Smooth muscle cell (in vitro differentiated cells): Measurements from ENCODE around the gene ALCAM. TPM values are rescaled to one million over a fixed set of nuclear protein-coding genes. Genes with fewer than 3 reads are reported as not detected.

Source experiments
- DNase-seq: peaks from one replicate; lab custom pipeline; 2025; ENCODE audit not compliant: unreplicated experiment; lab: John Stamatoyannopoulos, UW
- H2AFZ ChIP-seq: fragments of 200-600 bp; sonication (generic); 2 replicates; pipeline ENCODE4 v1.6.0; 2016; ENCODE audit warnings: antibody characterized with exemption, low read depth, mild to moderate bottlenecking
- H3F3A ChIP-seq: fragments of 200-600 bp; sonication (generic); 2 replicates; pipeline ENCODE4 v1.6.0; 2017; ENCODE audit warnings: antibody characterized with exemption, low read depth
- H3K27ac ChIP-seq: fragments of 200-600 bp; sonication (generic); 2 replicates; pipeline ENCODE4 v1.5.1; 2016; ENCODE audit warnings: low read depth, mild to moderate bottlenecking
- H3K27me3 ChIP-seq: fragments of 200-600 bp; sonication (generic); 2 replicates; pipeline ENCODE4 v1.6.1; 2016; ENCODE audit warnings: low read depth, mild to moderate bottlenecking
- H3K36me3 ChIP-seq: fragments of 200-600 bp; sonication (generic); 2 replicates; pipeline ENCODE4 v1.5.1; 2016; ENCODE audit warnings: low read depth
- H3K4me1 ChIP-seq: fragments of 200-600 bp; sonication (generic); 2 replicates; pipeline ENCODE4 v1.5.1; 2016; ENCODE audit warnings: low read depth
- H3K4me2 ChIP-seq: fragments of 200-600 bp; sonication (generic); 2 replicates; pipeline ENCODE4 v1.6.0; 2016; ENCODE audit warnings: mild to moderate bottlenecking
- H3K4me3 ChIP-seq: fragments of 200-600 bp; sonication (generic); 2 replicates; pipeline ENCODE4 v1.5.1; 2016; ENCODE audit warnings: mild to moderate bottlenecking
- H3K79me2 ChIP-seq: fragments of 200-600 bp; sonication (generic); 2 replicates; pipeline ENCODE4 v1.6.0; 2016; ENCODE audit warnings: low read depth, mild to moderate bottlenecking
- H3K9ac ChIP-seq: fragments of 200-600 bp; sonication (generic); 2 replicates; pipeline ENCODE4 v1.6.0; 2016; ENCODE audit warnings: low read depth
- H3K9me3 ChIP-seq: fragments of 200-600 bp; sonication (generic); replicated peaks from 2 replicates; pipeline ENCODE4 v1.5.1; 2016; ENCODE audit warnings: low read depth
- H4K20me1 ChIP-seq: fragments of 200-600 bp; sonication (generic); 2 replicates; pipeline ENCODE4 v1.6.0; 2016; ENCODE audit warnings: low read depth
- CTCF ChIP-seq: fragments of 200-600 bp; sonication (generic); IDR thresholded peaks from 2 replicates; pipeline ENCODE4 v1.5.1; 2017; ENCODE audit warnings: borderline replicate concordance, mild to moderate bottlenecking, antibody characterized with exemption; ENCODE audit not compliant: insufficient read depth, poor library complexity, severe bottlenecking
- WGBS: methylation state at CpG from one replicate; pipeline ENCODE4 v1.1.7; 2016; ENCODE audit warnings: low lambda C conversion rate; 5-methylcytosine and 5-hydroxymethylcytosine counted together
- polyA plus RNA-seq: library from polyadenylated mRNA; unstranded; fragments of >200 nt; fragmentation: Nextera tagmentation; extraction: Ambion mirVana; gene quantifications from 2 replicates; pipeline ENCODE4 v1.2.1, GENCODE V29; 2016
- total RNA-seq: library from RNA; depleted of rRNA; stranded (reverse); fragments of >200 nt; gene quantifications from 2 replicates; pipeline ENCODE4 v1.2.3, GENCODE V29; 2014

The ALCAM gene
- total and polyA plus RNA-seq, 2 experiments from 2014 or later: 110 to 314 TPM

- Histone ChIP-seq H3K9me3 (no peaks in the 10 kb centered on the region), H3K4me2 (no peak overlapping the region), H4K20me1 (no peaks in the 10 kb centered on the region), H3K9ac (no peak overlapping the region), H3K79me2 (no peaks in the 10 kb centered on the region), H3K4me3 (no peak overlapping the region), H3F3A (peaks cover 2% of the 10 kb centered on the region), H3K27ac (no peak overlapping the region), H2AFZ (no peak overlapping the region), H3K4me1 (no peaks in the 10 kb centered on the region), H3K36me3 (peaks cover 4% of the 10 kb centered on the region), H3K27me3 (no peaks in the 10 kb centered on the region)
- WGBS: 88% methylated on average over 1 of the region's 1 CpG
- DNase-seq: no peak
- TF ChIP-seq CTCF: no peak
Observed at GRCh38 chr3:105559856-105560255, 193.1 kb downstream of the ALCAM start.

DNA sequence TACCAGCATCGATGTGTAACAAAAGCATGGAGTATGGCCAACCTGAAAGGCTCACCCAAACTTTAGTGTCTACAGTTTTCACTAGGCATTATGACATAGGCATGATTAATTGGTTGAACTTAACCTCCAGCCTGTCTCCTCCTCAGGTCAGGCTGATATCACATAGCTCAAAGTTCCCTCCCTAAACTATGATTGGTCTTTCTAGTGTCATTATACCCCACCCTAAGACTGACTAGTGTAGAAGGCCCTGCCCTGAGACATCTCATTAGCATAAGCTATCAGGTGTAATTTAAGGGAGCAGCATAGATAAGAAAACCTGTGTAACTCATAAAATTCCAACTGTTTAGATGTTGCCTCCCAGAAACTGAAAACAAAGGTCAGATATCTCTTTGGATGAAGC lies 195.2 kb downstream of the ALCAM start:
- no peak overlapping the region for H3K27ac ChIP-seq
- H2AFZ ChIP-seq: no peak overlapping the region
- TF ChIP-seq CTCF: no peak
- no peaks in the 10 kb centered on the region for H3K4me1 ChIP-seq
- no peaks in the 10 kb centered on the region for H3K79me2 ChIP-seq
- H3K36me3 ChIP-seq: peaks cover 11% of the 10 kb centered on the region
- H4K20me1 ChIP-seq: no peaks in the 10 kb centered on the region
- no peak overlapping the region for H3K9ac ChIP-seq
- no peaks in the 10 kb centered on the region for H3K9me3 ChIP-seq
- no peaks in the 10 kb centered on the region for H3K27me3 ChIP-seq
- 93% methylated on average over 1 of the region's 1 CpG for WGBS
- H3K4me3 ChIP-seq: no peak overlapping the region
- H3F3A ChIP-seq: peaks cover 2% of the 10 kb centered on the region
- no peak overlapping the region for H3K4me2 ChIP-seq
- DNase-seq: no peak

DNA sequence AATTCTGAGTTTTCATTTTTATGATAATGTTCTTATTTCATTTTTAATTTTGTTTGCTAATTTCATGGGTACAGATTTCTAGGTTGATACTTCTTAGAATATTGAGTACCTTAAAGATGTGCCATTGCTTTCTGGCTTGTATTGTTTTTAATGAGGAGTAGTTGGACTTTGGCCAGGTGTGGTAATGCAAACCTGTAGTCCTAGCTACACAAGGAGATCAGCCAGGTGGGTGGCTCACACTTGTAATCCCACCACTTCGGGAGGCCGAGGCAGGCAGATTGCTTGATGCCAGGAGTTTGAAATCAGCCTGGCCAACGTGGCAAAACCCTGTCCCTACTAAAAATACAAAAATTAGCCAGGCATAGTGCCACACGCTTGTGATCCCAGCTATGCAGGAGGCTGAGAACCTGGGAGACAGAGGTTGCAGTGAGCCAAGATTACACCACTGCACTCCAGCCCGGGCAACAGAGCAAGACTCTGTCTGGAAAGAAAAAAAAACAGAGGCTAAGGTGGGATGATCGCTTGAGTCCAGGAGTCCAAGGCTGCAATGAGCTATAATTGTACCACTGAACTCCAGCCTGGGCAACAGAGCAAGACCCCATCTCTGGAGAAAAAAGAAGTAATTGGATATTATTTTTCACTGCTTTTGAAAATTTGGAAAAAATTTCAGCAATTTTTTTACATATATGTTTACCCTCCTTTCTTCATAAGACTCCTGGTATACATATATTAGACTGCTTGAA lies 198.0 kb downstream of the ALCAM start:
- TF ChIP-seq CTCF: no peak
- DNase-seq: no peak
- Histone ChIP-seq H3K36me3 (peaks cover 11% of the 10 kb centered on the region), H3K4me2 (no peak overlapping the region), H3K4me1 (no peaks in the 10 kb centered on the region), H3K27ac (no peak overlapping the region), H2AFZ (no peak overlapping the region), H3K79me2 (no peaks in the 10 kb centered on the region), H3K9ac (no peak overlapping the region), H3F3A (peaks cover 2% of the 10 kb centered on the region), H3K27me3 (no peaks in the 10 kb centered on the region), H4K20me1 (no peaks in the 10 kb centered on the region), H3K4me3 (no peak overlapping the region), H3K9me3 (no peaks in the 10 kb centered on the region)
- 97% methylated on average over 6 of the region's 6 CpGs for WGBS

- no peaks in the 10 kb centered on the region for H3K79me2 ChIP-seq
- H3F3A ChIP-seq: no peaks in the 10 kb centered on the region
- H2AFZ ChIP-seq: no peak overlapping the region
- TF ChIP-seq CTCF: no peak
- 96% methylated on average over 5 of the region's 5 CpGs for WGBS
- no peaks in the 10 kb centered on the region for H3K9me3 ChIP-seq
- H3K36me3 ChIP-seq: peaks cover 11% of the 10 kb centered on the region
- no peaks in the 10 kb centered on the region for H3K4me1 ChIP-seq
- H3K27ac ChIP-seq: no peak overlapping the region
- no peak for DNase-seq
- no peak overlapping the region for H3K9ac ChIP-seq
- H3K4me3 ChIP-seq: no peak overlapping the region
- no peaks in the 10 kb centered on the region for H3K27me3 ChIP-seq
- H4K20me1 ChIP-seq: no peaks in the 10 kb centered on the region
- no peak overlapping the region for H3K4me2 ChIP-seq
Observed at GRCh38 chr3:105571005-105571404, 204.3 kb downstream of the ALCAM start.
